Stimulated activated CD4-positive, alpha-beta T cell treated with anti-CD3 and anti-CD28 coated beads, Interleukin-1b, Interleukin-23, amount 100 ng/mL, for 24 hours (primary cell): Measurements from ENCODE around the gene LBR.

ENCODE experiments used
- DNase-seq, 4 experiments: peaks; one replicate each; pipeline ENCODE4 v3.0.0-alpha.2; 2020; ENCODE audit warnings: low read depth in 4 of 4, low spot score in 1 of 4

The LBR gene

DNA sequence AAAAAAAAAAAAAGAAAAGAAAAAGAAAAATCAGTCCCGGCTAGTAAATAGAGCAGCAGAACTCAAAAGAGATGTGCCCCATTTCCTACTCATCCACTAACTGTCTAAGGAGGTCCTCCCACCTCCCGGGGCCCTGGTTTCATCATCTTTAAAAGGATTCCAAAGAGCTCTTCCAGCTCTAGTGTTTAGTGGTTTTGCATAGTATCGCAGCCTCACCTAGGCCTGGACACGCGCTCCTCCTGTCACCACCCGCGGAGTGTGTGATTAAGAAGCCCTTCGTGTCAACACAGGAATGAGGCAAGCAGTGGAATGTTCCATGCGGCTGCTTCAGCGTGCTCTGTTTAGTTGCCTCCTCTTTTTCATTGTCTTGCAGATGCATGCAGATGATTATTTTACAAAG, 49.0 kb downstream of the LBR start:
- no peak for DNase-seq

DNA sequence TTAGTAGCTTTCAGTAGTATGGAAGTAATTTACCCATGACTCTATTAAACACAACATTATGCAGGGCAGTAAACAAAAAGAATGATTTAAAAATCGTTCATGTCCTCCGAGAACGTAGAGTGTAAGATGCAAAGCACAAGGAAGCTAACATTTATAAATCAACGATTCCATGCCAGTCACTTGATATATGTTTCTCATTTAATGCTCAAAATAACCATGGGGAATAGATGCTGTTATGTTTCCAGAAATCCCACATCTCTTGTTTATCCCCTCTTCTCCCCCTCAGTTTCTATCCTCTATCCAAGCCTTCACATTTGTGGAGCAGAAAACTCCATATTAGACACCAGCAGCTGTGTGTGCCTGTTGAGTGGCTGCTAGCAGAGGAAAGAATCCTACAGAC, 52.8 kb downstream of the LBR start:
- DNase-seq = no peak

DNA sequence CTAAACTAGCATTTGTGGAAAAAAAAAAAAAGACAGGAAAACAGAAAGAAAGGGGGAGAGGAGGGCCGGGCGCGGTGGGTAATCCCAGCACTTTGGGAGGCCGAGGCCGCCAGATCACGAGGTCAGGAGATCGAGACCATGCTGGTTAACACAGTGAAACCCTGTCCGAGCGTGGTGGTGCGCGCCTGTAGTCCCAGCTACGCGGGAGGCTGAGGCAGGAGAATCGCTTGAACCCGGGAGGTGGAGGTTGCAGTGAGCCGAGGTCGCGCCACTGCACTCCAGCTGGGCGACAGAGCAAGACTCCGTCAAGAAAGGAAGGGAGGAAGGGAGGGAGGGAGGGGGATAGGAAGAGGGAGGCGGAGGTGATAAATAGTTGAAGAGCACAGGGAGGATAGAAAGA, 54.7 kb downstream of the LBR start:
- DNase-seq = no peak

DNA sequence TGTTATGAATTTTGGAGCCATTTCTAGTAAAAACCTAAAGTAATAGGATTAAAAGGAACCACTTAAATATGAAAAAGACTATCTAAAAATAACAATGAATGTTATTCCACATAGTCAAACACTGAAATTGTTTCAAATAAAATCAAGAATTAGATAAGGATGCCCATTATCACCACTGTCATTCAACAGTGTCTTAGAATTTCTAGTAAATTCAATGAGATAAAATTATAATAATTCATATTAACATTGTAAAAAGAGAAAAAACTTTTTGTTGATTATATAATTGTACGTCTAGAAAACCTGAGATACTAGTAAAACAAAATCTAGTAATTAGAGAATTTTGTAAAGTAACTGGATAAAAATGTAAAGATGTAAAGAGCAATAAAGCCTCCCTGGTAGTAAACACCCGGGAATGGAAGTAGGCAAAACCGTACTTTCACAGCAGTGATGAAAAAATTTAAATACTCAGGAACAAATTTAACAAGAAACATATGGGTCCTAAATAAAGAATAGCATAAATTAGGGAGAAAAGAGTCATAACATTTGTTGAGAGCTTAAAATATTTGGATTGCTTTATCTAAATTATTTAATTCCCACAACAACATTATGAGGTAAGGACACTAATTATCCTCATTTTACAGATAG, 56.4 kb downstream of the LBR start:
- DNase-seq = no peak

DNA sequence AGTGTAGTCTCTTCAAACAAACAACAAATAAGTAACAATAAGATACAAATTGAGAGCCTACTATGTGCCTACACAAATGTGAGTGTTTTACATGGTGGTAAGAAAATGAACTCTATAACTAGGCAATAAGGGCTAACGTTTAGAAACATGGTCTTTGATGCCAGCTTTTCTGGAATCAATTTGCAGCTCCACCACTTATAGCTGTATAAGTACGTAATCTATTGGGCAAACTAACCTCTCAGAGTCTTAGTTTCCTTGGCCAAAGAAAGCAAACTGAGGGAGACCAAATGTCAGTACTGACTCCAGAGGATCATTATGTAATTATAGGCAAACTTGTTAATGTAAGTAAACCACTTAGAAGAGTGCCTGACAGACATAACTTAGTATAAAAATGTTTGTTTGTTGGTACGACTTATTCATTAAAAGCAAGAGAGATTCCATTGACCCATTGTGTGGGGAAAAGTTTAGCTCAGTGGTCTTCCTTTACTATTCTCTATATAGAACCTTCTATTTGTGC, 59.7 kb downstream of the LBR start:
- no peak for DNase-seq

DNA sequence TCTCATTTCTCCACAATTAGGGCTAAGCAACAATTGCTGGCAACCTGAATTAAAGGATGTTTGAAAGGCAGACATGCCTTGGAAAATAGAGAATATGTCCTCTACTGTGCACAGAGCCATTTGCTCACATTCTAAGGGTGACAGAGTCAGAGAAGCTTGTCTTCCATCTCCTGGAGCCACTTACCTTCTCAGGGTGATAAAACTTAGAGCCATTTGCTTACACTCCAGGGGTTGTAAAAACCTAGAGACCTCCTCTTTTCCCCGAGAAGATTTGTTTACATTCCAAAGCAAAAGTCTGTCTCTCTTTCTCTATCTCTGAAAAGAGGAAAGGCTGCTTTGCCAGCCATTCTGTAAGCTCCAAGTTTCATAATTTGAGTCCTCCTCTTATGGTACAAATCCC, 61.3 kb downstream of the LBR start:
- DNase-seq = no peak

DNA sequence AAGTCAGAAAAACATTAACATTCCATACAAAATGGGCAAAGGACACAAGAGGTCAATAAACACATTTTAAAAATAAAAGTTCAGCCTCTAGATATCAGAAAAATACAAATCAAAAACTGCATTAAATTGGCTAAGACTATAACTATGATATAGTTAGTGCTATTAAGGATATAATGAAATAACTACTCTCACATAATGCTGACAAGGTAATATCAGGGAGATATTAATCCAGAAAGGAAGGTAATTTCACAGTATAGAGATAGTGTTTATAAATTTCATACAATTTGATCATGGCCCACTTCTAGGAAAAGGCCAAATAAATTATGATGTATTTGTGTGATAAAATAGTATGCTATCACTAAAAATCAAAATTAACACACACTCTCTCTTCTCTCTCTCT, 61.8 kb downstream of the LBR start:
- no peak for DNase-seq

DNA sequence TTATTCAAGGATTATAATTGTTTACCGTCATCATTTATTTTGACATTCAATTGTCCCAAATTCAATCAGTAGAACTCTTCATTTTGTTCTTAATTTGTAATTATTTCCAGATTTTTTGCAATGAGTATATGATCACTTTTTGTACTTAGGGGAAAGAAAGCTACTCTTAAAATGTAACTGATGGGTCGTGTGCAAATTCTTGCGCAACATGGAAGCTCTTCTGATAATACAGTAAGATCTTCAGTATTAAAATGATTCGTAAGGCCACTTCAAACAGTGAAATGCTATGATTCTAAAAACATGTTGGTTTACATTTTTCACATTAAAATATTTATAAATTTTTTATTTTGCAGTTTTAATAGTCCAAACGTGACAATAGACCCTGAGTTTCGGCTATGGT, 63.4 kb downstream of the LBR start:
- no peak for DNase-seq

DNA sequence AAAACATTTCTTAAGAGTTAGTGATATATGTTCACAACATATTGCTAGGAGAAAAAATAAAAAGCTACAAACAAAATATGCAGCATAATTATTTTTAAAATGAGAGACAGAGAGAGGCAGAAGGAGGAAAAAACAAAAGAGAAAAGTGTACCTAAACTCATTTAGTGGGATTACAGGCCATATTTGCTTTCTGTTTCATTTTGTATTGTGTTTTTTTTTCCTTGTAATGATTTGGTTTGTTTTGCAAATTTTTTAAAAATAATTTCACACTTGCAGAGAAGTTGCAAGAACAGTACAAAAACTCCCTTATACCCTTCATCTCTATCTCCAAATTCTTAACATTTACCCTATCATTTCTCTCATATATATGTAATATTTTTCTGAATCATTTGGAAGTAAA, 65.0 kb downstream of the LBR start:
- no peak for DNase-seq

DNA sequence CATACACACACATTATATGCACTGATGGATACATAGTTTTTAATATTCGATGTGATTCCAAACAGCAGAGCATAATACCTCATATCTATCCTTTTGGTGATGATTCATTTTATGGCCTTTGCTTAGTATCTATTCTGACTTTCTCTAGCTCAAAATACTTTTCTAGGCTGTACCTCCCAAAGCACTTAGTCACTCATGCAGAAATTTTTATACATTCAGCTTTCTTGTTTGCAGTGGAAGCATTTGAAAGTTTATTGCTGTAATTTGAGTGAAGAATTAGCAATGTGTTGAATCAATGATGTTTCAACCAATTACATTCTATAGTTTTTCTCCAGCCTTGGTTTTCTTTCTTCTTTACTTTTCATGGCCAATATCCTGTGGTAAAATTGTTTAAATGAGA, 66.7 kb downstream of the LBR start:
- no peak for DNase-seq

DNA sequence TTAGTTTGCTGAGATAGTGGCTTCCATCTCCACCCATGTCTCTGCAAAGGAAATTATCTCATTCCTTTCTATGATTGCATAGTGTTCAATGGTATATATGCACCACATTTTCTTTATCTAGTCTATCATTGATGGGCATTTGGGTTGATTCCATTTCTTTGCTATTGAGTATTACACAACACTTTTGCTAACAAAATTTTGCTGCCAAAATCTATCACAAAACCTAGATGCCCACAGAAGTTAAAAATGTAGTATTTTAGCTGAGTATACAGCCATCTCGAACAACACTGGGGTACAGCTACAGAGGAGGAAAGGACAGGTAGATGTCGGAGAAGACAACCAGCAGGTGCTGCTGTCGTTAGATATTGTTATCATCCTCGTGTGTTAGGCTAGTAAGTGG, 67.7 kb downstream of the LBR start:
- no peak for DNase-seq

DNA sequence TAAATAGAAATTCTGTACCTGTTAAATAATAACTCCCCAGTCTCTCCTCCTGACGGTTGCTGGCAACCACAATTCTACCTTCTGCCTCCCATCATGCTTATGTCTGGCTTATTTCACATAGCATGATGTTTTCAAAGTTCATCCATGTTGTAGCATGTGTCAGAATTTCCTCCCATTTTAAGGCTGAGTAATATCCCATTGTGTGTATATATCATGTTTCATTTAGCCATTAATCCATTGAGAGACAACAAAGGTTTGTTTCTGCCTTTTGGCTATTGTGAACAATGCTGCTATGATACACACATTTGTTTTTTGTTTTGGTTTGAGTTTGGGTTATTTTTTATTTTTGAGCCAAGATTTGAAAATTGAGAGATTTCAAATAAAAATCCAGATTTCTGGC, 72.0 kb downstream of the LBR start:
- DNase-seq = no peak

DNA sequence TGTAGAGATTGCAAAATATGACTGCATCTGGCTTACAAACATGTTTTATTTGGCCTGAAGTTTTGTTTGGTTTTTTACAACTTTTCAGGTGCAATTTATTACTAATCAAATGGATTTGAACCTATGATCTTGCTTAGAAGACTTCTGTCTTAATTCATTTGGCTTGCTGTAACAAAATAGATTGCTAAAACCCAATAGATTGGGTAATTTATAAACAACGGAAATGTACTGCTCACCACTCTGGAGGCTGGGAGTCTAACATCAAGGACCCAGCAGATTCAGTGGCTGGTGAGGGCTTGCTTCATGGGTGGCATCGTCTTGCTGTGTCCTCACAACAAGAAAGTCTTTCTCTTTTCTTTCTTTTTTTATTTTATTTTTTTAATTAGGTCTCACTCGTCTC, 72.9 kb downstream of the LBR start:
- DNase-seq = no peak
